Daoy (cell line): Measurements from ENCODE around the gene TAS1R2. TPM values are rescaled to one million over a fixed set of nuclear protein-coding genes. Genes with fewer than 3 reads are reported as not detected.
"Not testable (repeated sequence)": the region's sequence is repeated elsewhere in the genome, so short reads cannot be mapped to it uniquely, and the experiment has no call there.

Source experiments
- DNase-seq: peaks from one replicate; pipeline ENCODE4 v3.0.0-alpha.2; 2015; ENCODE audit warnings: low read depth
- total RNA-seq: library from RNA; depleted of rRNA; stranded (reverse); fragments of >200 nt; shearing (Covaris generic); gene quantifications from 2 replicates; pipeline ENCODE4 v1.2.3, GENCODE V29; 2014

The TAS1R2 gene
- total RNA-seq, 1 experiment from 2014 or later, result not detected

GRCh38 chr1:18869847-18870594, 10.6 kb upstream of the TAS1R2 start:
- no peak for DNase-seq

- DNase-seq, result no peak
These were observed 9.5 kb upstream of the TAS1R2 start for GRCh38 chr1:18868801-18869424.

GRCh38 chr1:18868354-18868753, 8.9 kb upstream of the TAS1R2 start:
- no peak for DNase-seq

GRCh38 chr1:18866846-18867245, 7.4 kb upstream of the TAS1R2 start:
- DNase-seq, result no peak

GRCh38 chr1:18866314-18866713, 6.9 kb upstream of the TAS1R2 start:
- DNase-seq, result no peak

GRCh38 chr1:18865176-18865575, 5.7 kb upstream of the TAS1R2 start:
- no peak for DNase-seq

- no peak for DNase-seq
These were observed 2.1 kb upstream of the TAS1R2 start for GRCh38 chr1:18861590-18861989.

GRCh38 chr1:18861082-18861481, 1.6 kb upstream of the TAS1R2 start:
- DNase-seq, result no peak

GRCh38 chr1:18858070-18858688, 1.3 kb downstream of the TAS1R2 start:
- DNase-seq, result no peak

- no peak for DNase-seq
These were observed 3.0 kb downstream of the TAS1R2 start for GRCh38 chr1:18856435-18856834.

- DNase-seq, result no peak
These were observed 3.9 kb downstream of the TAS1R2 start for GRCh38 chr1:18855573-18855972.

GRCh38 chr1:18854331-18855025, 5.0 kb downstream of the TAS1R2 start:
- DNase-seq, result no peak

GRCh38 chr1:18852501-18852900, 7.0 kb downstream of the TAS1R2 start:
- no peak for DNase-seq

GRCh38 chr1:18849261-18849711, 10.2 kb downstream of the TAS1R2 start:
- no peak for DNase-seq

GRCh38 chr1:18847723-18848122, 11.7 kb downstream of the TAS1R2 start:
- DNase-seq, result not testable (repeated sequence)

- no peak for DNase-seq
These were observed 19.3 kb downstream of the TAS1R2 start for GRCh38 chr1:18840145-18840544.

GRCh38 chr1:18836654-18837053, 22.8 kb downstream of the TAS1R2 start:
- DNase-seq, result no peak

GRCh38 chr1:18832319-18832718, 27.1 kb downstream of the TAS1R2 start:
- DNase-seq, result not testable (repeated sequence)

GRCh38 chr1:18831656-18832055, 27.8 kb downstream of the TAS1R2 start:
- no peak for DNase-seq

- no peak for DNase-seq
These were observed 28.9 kb downstream of the TAS1R2 start for GRCh38 chr1:18830596-18830995.

GRCh38 chr1:18829671-18830070, 29.8 kb downstream of the TAS1R2 start:
- DNase-seq, result no peak

GRCh38 chr1:18828224-18828623, 31.2 kb downstream of the TAS1R2 start:
- DNase-seq, result no peak
